Bronchial epithelial cell (primary cell): Measurements from ENCODE around the gene FAM237A. TPM values are rescaled to one million over a fixed set of nuclear protein-coding genes. Genes with fewer than 3 reads are reported as not detected.

Experiments used
- DNase-seq: peaks from one replicate; pipeline ENCODE4 v3.0.0-alpha.2; 2010; ENCODE audit warnings: low read depth
- FAIRE-seq: peaks from 2 replicates; lab custom pipeline; 2011; peaks lifted over from hg19 to GRCh38; lab: Jason Lieb, UNC
- H3K27me3 ChIP-seq: 2 replicates; pipeline ENCODE4 v1.5.1; 2011; ENCODE audit warnings: low read length; ENCODE audit not compliant: control insufficient read depth, insufficient read depth
- H3K36me3 ChIP-seq: 2 replicates; pipeline ENCODE4 v1.5.1; 2011; ENCODE audit warnings: low read length; ENCODE audit not compliant: control insufficient read depth, insufficient read depth
- H3K4me3 ChIP-seq: 2 replicates; pipeline ENCODE4 v1.5.1; 2011; ENCODE audit warnings: mild to moderate bottlenecking, low read depth, low read length, control low read depth
- total RNA-seq: library from RNA; depleted of rRNA; stranded (reverse); fragments of >200 nt; gene quantifications from 2 replicates; pipeline ENCODE4 v1.2.1, GENCODE V29; 2014
- TF ChIP-seq, protein P1 (sequence below): IDR thresholded peaks from 2 replicates; pipeline ENCODE4 v1.5.1; 2011; ENCODE audit warnings: mild to moderate bottlenecking, moderate library complexity, low read length, control low read depth, inconsistent platforms; ENCODE audit not compliant: insufficient read depth, severe bottlenecking

The FAM237A gene
- total RNA-seq, 1 donor from 2014 or later = not detected

DNA sequence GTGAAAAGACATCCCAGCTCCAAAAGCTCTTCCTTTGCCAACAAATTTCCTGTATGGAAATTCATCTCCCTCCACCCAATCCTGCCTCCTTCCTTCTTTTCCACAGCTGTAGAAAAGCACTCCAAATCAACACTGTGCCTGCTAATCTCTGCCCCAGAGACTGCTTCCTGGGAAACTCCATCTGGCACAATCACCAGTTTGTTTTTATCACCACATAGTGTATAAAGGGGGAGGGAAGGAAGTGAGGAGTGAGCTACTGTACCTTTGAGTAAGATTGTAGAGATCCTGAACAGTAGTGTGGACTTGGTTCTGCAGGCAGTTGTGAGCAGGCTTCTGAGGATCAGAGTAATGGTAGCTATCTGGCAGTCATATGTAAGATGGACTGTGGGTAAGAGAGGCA, 14.7 kb upstream of the FAM237A start:
- peaks cover 1% of the 10 kb centered on the region for H3K27me3 ChIP-seq
- FAIRE-seq = no peak
- DNase-seq = no peak
- TF ChIP-seq, protein P1, sequence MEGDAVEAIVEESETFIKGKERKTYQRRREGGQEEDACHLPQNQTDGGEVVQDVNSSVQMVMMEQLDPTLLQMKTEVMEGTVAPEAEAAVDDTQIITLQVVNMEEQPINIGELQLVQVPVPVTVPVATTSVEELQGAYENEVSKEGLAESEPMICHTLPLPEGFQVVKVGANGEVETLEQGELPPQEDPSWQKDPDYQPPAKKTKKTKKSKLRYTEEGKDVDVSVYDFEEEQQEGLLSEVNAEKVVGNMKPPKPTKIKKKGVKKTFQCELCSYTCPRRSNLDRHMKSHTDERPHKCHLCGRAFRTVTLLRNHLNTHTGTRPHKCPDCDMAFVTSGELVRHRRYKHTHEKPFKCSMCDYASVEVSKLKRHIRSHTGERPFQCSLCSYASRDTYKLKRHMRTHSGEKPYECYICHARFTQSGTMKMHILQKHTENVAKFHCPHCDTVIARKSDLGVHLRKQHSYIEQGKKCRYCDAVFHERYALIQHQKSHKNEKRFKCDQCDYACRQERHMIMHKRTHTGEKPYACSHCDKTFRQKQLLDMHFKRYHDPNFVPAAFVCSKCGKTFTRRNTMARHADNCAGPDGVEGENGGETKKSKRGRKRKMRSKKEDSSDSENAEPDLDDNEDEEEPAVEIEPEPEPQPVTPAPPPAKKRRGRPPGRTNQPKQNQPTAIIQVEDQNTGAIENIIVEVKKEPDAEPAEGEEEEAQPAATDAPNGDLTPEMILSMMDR = no peak
- no peak overlapping the region for H3K4me3 ChIP-seq
- no peaks in the 10 kb centered on the region for H3K36me3 ChIP-seq

DNA sequence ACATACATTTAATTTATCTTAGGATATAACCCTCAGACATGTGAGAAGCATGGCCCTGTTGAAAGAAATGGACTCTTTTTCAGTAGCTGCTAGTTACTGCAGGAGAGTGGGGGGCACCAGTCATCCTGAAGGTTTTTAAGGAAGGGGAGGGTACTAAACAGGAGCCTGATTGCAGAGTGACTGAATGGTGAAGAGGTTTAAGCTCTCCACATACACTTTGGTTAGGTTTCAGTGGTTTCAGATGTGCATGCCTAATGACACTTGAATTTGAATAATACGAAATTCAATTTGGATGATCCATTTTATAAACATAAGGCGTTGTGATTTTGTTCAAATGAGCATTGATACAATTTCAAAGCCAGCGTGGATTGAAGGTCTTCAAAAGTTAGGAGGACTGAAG, 10.9 kb upstream of the FAM237A start:
- no peak for DNase-seq
- TF ChIP-seq, protein P1 = no peak
- H3K4me3 ChIP-seq = no peak overlapping the region
- no peaks in the 10 kb centered on the region for H3K36me3 ChIP-seq
- peaks cover 1% of the 10 kb centered on the region for H3K27me3 ChIP-seq
- FAIRE-seq = no peak

DNA sequence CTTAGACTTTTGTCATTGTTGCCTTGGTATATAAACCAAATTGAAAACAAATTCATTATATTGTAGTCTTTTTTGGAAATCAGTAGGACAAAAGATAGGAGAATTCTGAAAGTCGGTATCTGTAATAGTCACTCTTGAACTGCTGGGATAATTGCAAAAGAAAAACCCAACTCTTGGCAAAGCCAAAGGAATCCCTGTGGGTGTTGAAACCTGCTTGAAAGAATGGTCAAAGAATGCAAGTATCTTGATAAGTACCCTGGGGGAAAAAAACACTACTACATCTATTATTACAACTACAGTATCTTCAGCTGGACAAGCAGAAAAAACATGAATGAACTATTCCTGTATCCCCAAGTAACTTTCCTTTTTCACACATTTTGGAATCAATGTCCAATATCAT, 7.3 kb upstream of the FAM237A start:
- FAIRE-seq (no peak), DNase-seq (no peak)
- TF ChIP-seq, protein P1 = no peak
- Histone ChIP-seq H3K4me3 (no peak overlapping the region), H3K27me3 (no peaks in the 10 kb centered on the region), H3K36me3 (no peaks in the 10 kb centered on the region)

DNA sequence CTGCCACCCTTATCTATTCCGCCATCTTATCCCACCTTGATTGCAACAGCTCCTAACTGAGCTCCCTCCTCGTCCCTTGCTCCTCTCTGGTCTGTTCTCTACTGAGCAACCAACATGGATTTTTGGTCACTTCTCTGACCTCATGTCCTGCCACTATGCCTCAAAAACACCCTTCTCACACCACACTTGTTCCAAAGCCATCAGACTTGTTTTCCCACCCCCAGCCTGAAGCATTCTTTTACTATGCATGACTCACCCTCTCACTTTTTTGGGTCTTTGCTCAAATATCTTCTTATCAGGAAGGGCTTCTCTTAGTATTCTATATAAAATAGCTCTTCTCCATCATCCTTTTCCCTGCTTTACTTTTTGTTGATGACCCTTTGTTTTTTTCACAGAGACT, 2.7 kb upstream of the FAM237A start:
- peaks cover 15% of the 10 kb centered on the region for H3K27me3 ChIP-seq
- TF ChIP-seq, protein P1 = no peak
- H3K36me3 ChIP-seq = no peaks in the 10 kb centered on the region
- no peak overlapping the region for H3K4me3 ChIP-seq
- DNase-seq = no peak
- FAIRE-seq = no peak

DNA sequence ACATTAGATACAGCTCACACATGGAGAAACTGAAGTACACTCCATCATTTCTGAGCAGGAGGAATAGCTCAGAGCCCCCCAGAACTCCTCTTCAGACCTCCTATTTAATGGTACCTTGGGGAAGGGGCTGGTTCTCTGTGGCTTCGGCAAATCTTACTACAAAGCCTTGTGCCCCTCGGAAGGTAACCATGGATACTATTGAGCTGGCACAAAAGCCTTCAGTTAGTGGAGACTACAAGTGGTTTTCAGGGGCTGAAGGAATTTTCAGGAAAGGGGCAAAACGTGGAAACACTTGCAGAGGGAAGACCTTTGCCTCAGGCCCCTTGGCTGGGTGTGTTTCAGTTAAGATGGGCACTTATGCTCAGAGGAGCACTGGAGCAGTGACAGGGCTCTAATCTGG, 1.1 kb upstream of the FAM237A start:
- TF ChIP-seq, protein P1 = no peak
- no peak for FAIRE-seq
- Histone ChIP-seq H3K36me3 (no peaks in the 10 kb centered on the region), H3K27me3 (peaks cover 15% of the 10 kb centered on the region), H3K4me3 (no peak overlapping the region)
- no peak for DNase-seq

DNA sequence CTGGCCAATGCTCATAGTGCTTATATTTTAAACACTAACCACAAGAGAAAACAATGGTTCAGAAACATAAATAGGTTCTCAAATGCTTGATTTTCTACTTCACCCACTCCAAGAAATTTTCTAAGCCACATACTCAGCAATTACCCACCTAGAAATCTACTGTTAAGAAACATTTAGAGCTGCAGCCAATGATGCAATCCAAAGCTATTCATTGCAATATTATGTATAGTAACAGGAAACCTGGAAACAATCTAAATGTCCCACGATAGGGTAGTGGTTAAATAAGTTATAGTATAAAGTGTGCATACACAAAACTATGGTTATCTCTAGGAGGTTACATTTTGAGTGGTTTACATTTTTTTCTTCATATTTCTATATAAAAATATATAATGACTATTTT, 5.7 kb downstream of the FAM237A start:
- Histone ChIP-seq H3K27me3 (no peaks in the 10 kb centered on the region), H3K4me3 (no peak overlapping the region), H3K36me3 (no peaks in the 10 kb centered on the region)
- TF ChIP-seq, protein P1 = no peak
- DNase-seq (no peak), FAIRE-seq (no peak)
